A673 (cell line): ENCODE measurements around the gene STXBP2. TPM values are rescaled to one million over a fixed set of nuclear protein-coding genes. Genes with fewer than 3 reads are reported as not detected.

Source experiments
- BruUV-seq: library from RNA; stranded (reverse); fragments of 400-500 nt; replicated peaks from 2 replicates; lab custom pipeline; 2021; lab: Mats Ljungman, UMichigan
- CTCF ChIA-PET: fragments of 300-600 bp; sonication (Branson Sonifier 250); formaldehyde crosslinking; loops from one replicate; lab custom pipeline; 2022; ENCODE audit warnings: antibody characterized with exemption; lab: Charles Lee
- POLR2A ChIA-PET: fragments of 300-600 bp; sonication (Branson Sonifier 250); formaldehyde crosslinking; loops from one replicate; lab custom pipeline; 2022; ENCODE audit warnings: antibody characterized with exemption; ENCODE audit not compliant: low non-redundant PET; lab: Charles Lee
- DNase-seq: peaks from one replicate; pipeline ENCODE4 v3.0.0-alpha.2; 2015; ENCODE audit warnings: low spot score
- H3K27ac ChIP-seq: fragments of 200-600 bp; sonication (generic); 2 replicates; pipeline ENCODE4 v1.5.1; 2016; ENCODE audit warnings: mixed run types, low read depth, mild to moderate bottlenecking, mixed read lengths, antibody characterized with exemption, low read length; ENCODE audit not compliant: poor library complexity, severe bottlenecking
- H3K27me3 ChIP-seq: fragments of 200-600 bp; sonication (generic); replicated peaks from 2 replicates; pipeline ENCODE4 v1.6.1; 2017; ENCODE audit warnings: mixed run types, low read depth, mild to moderate bottlenecking, mixed read lengths, antibody characterized with exemption, low read length; ENCODE audit not compliant: insufficient read depth, poor library complexity
- H3K36me3 ChIP-seq: fragments of 200-600 bp; sonication (generic); 2 replicates; pipeline ENCODE4 v1.6.1; 2016; ENCODE audit warnings: mixed run types, mild to moderate bottlenecking, mixed read lengths, antibody characterized with exemption, low read length; ENCODE audit not compliant: insufficient read depth, poor library complexity, severe bottlenecking
- H3K4me1 ChIP-seq: fragments of 200-600 bp; sonication (generic); 2 replicates; pipeline ENCODE4 v1.6.1; 2017; ENCODE audit warnings: mixed run types, mild to moderate bottlenecking, mixed read lengths, antibody characterized with exemption, low read length; ENCODE audit not compliant: insufficient read depth, poor library complexity, severe bottlenecking
- H3K4me3 ChIP-seq: fragments of 200-600 bp; sonication (generic); 2 replicates; pipeline ENCODE4 v1.5.1; 2016; ENCODE audit warnings: low read depth, mixed run types, mild to moderate bottlenecking, mixed read lengths, low read length; ENCODE audit not compliant: poor library complexity, severe bottlenecking
- H3K9me3 ChIP-seq: fragments of 200-600 bp; sonication (generic); 2 replicates; pipeline ENCODE4 v1.6.1; 2016; ENCODE audit warnings: mixed run types, low read depth, mild to moderate bottlenecking, mixed read lengths, antibody characterized with exemption, low read length; ENCODE audit not compliant: poor library complexity, severe bottlenecking
- EZH2 ChIP-seq: fragments of 200-600 bp; sonication (generic); IDR thresholded peaks from 2 replicates; pipeline ENCODE4 v1.6.1; 2017; ENCODE audit warnings: borderline replicate concordance, low read depth, mild to moderate bottlenecking, mixed read lengths, antibody characterized with exemption, low read length; ENCODE audit not compliant: poor library complexity, severe bottlenecking
- intact Hi-C: fragments of 100-400 bp; cut with micrococcal nuclease; formaldehyde crosslinking; loops from one replicate; pipeline ENCODE4 v1.10.0; 2022; ENCODE audit not compliant: unreplicated experiment
- total RNA-seq: library from RNA; stranded (reverse); gene quantifications from 2 replicates; pipeline ENCODE4 v1.2.3, GENCODE V29; 2021
- TF ChIP-seq, protein P1 (sequence below): fragments of 300-800, 200-600 bp; sonication (generic); conservative IDR thresholded peaks from 2 replicates; pipeline ENCODE4 v1.5.1; 2017; ENCODE audit warnings: low read depth, mild to moderate bottlenecking, antibody characterized with exemption, low read length, moderate library complexity, mixed read lengths

Gene STXBP2
- total RNA-seq, 1 experiment from 2014 or later: 49.8 TPM

DNA sequence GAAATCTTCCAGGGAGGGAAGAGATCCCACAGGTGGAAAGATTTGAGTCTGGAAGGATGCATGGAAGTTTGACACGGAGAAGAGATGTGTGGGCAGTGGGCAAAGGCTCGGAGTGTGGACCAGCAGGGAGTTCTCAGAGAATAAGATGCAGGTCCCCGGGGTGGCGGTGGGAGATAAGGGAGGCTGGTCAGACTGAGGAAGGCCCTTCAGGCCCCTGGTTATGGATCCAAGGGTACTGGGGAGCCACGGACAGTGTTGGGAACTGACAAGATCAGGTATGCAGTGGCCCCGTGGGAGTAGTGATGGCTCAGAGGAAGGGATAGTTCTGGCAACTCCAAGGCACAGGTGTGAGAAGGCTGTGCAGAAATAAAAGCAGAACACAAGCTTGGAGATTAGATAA, 38.7 kb upstream of the STXBP2 start:
- H3K27me3 ChIP-seq: peaks cover 31% of the 10 kb centered on the region
- POLR2A ChIA-PET: no interaction called here
- no peak for DNase-seq
- BruUV-seq: no TSS peak
- no peak overlapping the region for H3K27ac ChIP-seq
- no peak overlapping the region for H3K4me3 ChIP-seq
- CTCF ChIA-PET: no interaction called here
- H3K4me1 ChIP-seq: peaks cover 4% of the 10 kb centered on the region
- no peaks in the 10 kb centered on the region for H3K9me3 ChIP-seq
- H3K36me3 ChIP-seq: no peaks in the 10 kb centered on the region
- no peak for TF ChIP-seq EZH2
- intact Hi-C loops: no loop called here

DNA sequence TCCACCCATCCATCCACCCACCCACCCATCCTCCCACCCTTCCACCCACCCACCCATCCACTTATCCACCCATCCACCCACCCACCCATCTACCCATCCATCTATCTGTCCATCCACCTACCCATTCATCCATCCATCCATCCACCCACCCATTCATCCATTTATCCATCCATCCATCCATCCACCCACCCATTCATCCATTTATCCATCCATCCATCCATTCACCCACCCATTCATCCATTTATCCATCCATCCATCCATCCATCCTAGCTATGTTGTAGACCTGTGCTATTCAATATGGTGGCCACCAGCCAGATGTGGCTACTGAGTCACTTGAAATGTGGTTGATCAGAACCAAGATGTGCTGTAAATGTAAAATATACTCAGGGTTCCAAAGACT, 36.2 kb upstream of the STXBP2 start:
- intact Hi-C loops: no loop called here
- H3K27ac ChIP-seq: no peak overlapping the region
- TF ChIP-seq, protein P1, sequence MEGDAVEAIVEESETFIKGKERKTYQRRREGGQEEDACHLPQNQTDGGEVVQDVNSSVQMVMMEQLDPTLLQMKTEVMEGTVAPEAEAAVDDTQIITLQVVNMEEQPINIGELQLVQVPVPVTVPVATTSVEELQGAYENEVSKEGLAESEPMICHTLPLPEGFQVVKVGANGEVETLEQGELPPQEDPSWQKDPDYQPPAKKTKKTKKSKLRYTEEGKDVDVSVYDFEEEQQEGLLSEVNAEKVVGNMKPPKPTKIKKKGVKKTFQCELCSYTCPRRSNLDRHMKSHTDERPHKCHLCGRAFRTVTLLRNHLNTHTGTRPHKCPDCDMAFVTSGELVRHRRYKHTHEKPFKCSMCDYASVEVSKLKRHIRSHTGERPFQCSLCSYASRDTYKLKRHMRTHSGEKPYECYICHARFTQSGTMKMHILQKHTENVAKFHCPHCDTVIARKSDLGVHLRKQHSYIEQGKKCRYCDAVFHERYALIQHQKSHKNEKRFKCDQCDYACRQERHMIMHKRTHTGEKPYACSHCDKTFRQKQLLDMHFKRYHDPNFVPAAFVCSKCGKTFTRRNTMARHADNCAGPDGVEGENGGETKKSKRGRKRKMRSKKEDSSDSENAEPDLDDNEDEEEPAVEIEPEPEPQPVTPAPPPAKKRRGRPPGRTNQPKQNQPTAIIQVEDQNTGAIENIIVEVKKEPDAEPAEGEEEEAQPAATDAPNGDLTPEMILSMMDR: no peak
- TF ChIP-seq EZH2: no peak
- ChIA-PET CTCF (no interaction called here), POLR2A (no interaction called here)
- no peaks in the 10 kb centered on the region for H3K4me1 ChIP-seq
- H3K9me3 ChIP-seq: no peaks in the 10 kb centered on the region
- no TSS peak for BruUV-seq
- H3K36me3 ChIP-seq: no peaks in the 10 kb centered on the region
- H3K4me3 ChIP-seq: no peak overlapping the region
- DNase-seq: no peak
- H3K27me3 ChIP-seq: peaks cover 26% of the 10 kb centered on the region

DNA sequence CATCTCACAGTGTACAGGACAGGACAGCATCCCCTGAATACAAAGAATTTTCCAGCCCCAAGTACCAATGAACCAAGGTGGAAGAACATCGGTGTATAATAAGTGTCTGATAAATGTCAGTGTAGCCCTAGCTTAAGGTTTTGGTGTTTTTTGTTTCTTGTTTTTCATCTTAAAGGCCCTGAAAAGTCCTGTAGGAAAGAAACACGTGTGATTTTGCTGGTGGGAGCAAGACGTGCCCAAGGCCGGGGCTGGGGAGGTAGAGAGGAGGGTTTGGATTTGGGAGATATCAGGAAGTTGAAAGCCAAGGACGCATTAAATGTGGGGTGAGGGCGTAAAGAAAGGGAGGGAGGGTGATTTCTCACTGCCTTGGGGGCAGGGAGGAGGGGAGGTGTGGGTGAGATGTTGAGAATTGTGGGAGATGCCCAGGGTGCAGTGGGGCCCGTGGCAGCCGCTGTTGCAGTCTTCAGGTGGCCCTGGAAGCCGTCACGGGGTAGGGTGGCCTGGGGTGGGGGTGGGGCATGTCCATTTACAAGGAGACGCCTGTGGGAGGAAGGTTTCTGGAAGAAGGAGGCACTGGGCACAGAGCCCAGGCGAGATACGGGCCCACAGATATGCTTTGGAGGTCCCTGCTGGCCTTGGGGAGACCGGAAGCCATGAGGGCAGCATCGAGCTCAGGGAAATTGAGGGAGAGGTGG, 34.5 kb upstream of the STXBP2 start:
- Histone ChIP-seq H3K27ac (no peak overlapping the region), H3K36me3 (no peaks in the 10 kb centered on the region), H3K27me3 (peaks cover 13% of the 10 kb centered on the region), H3K9me3 (no peaks in the 10 kb centered on the region), H3K4me3 (no peak overlapping the region), H3K4me1 (no peaks in the 10 kb centered on the region)
- TF ChIP-seq EZH2: no peak
- TF ChIP-seq, protein P1: no peak
- no peak for DNase-seq
- ChIA-PET CTCF (interaction anchor here (1.0 kb wide), 1 partner anchor 34 kb away, joined by 13 read pairs; no protein-coding TSS in a partner anchor), POLR2A (no interaction called here)
- intact Hi-C loops: no loop called here
- BruUV-seq: no TSS peak
